Measurements from ENCODE around the gene AK8.

DNA sequence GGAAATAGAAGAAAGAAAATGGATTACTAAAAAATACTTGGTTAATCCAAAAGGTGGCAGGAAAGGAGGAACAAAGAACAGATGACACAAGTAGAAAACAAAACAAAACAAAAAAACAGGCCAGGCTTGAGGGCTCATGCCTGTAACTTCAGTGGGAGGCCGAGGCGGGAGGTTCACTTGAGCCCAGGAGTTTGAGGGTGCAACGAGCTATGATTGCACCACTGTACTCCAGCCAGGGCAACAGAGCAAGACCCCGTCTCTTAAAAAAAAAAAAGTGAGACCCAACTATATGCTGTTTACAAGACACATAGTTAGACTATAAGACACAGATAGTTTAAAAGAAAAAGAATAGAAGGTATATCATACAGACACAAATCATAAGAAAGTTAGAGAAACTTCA lies 59.5 kb downstream of the AK8 start:
- TF ChIP-seq, protein P1, sequence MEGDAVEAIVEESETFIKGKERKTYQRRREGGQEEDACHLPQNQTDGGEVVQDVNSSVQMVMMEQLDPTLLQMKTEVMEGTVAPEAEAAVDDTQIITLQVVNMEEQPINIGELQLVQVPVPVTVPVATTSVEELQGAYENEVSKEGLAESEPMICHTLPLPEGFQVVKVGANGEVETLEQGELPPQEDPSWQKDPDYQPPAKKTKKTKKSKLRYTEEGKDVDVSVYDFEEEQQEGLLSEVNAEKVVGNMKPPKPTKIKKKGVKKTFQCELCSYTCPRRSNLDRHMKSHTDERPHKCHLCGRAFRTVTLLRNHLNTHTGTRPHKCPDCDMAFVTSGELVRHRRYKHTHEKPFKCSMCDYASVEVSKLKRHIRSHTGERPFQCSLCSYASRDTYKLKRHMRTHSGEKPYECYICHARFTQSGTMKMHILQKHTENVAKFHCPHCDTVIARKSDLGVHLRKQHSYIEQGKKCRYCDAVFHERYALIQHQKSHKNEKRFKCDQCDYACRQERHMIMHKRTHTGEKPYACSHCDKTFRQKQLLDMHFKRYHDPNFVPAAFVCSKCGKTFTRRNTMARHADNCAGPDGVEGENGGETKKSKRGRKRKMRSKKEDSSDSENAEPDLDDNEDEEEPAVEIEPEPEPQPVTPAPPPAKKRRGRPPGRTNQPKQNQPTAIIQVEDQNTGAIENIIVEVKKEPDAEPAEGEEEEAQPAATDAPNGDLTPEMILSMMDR (IDR thresholded peaks at IDR 0.05), result no peak
- no peak for TF ChIP-seq POLR2A (IDR thresholded peaks at IDR 0.05)
